ENCODE results near the gene GNAZ. TPM values are rescaled to one million over a fixed set of nuclear protein-coding genes. Genes with fewer than 3 reads are reported as not detected.

Gene GNAZ
- polyA plus RNA-seq, 1 donor from 2014 or later = 52.0 TPM

- H3K27me3 ChIP-seq (ENCODE audit: insufficient read depth, low read depth, low read length) = no peaks in the 10 kb centered on the region
- no peak overlapping the region for H3K4me2 ChIP-seq (ENCODE audit: low read length)
- H3K9me3 ChIP-seq (ENCODE audit: low read length) = no peaks in the 10 kb centered on the region
- no peak overlapping the region for H3K4me3 ChIP-seq (ENCODE audit: low read length)
- no peaks in the 10 kb centered on the region for H3K79me2 ChIP-seq (replicated peaks; ENCODE audit: insufficient read depth, low read length)
- peak overlapping the region; percentile 12 for H3K9ac ChIP-seq (ENCODE audit: low read length)
- H2AFZ ChIP-seq (ENCODE audit: low read depth, low read length) = no peak overlapping the region
- no peaks in the 10 kb centered on the region for H3K36me3 ChIP-seq (ENCODE audit: insufficient read depth, low read length)
- H3F3A ChIP-seq (ENCODE audit: insufficient read depth, low read length, poor library complexity, severe bottlenecking) = no peaks in the 10 kb centered on the region
- TF ChIP-seq RAD21 (conservative IDR thresholded peaks at IDR 0.05) = peak; percentile 88
- TF ChIP-seq, protein P1, sequence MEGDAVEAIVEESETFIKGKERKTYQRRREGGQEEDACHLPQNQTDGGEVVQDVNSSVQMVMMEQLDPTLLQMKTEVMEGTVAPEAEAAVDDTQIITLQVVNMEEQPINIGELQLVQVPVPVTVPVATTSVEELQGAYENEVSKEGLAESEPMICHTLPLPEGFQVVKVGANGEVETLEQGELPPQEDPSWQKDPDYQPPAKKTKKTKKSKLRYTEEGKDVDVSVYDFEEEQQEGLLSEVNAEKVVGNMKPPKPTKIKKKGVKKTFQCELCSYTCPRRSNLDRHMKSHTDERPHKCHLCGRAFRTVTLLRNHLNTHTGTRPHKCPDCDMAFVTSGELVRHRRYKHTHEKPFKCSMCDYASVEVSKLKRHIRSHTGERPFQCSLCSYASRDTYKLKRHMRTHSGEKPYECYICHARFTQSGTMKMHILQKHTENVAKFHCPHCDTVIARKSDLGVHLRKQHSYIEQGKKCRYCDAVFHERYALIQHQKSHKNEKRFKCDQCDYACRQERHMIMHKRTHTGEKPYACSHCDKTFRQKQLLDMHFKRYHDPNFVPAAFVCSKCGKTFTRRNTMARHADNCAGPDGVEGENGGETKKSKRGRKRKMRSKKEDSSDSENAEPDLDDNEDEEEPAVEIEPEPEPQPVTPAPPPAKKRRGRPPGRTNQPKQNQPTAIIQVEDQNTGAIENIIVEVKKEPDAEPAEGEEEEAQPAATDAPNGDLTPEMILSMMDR (IDR thresholded peaks at IDR 0.05; ENCODE audit: poor library complexity, severe bottlenecking) = peak; percentile 84
- TF ChIP-seq REST (IDR thresholded peaks at IDR 0.05; ENCODE audit: borderline replicate concordance) = no peak
- TF ChIP-seq EP300 (conservative IDR thresholded peaks at IDR 0.05; ENCODE audit: poor library complexity, severe bottlenecking) = no peak
- TF ChIP-seq MXI1 (conservative IDR thresholded peaks at IDR 0.05; ENCODE audit: poor library complexity, severe bottlenecking) = no peak
- TF ChIP-seq SMC3 (conservative IDR thresholded peaks at IDR 0.05; ENCODE audit: poor library complexity) = peak; percentile 83
- no peak overlapping the region for H3K27ac ChIP-seq (ENCODE audit: low read length)
- no peaks in the 10 kb centered on the region for H3K9me2 ChIP-seq (ENCODE audit: insufficient read depth, low read length)
- H4K20me1 ChIP-seq (ENCODE audit: insufficient read depth) = no peaks in the 10 kb centered on the region
Observed at GRCh38 chr22:23128269-23129108, 58.2 kb downstream of the GNAZ start.

GRCh38 chr22:23129149-23129548, 58.8 kb downstream of the GNAZ start:
- Histone ChIP-seq H3F3A (ENCODE audit: insufficient read depth, low read length, poor library complexity, severe bottlenecking) (no peaks in the 10 kb centered on the region), H2AFZ (ENCODE audit: low read depth, low read length) (no peak overlapping the region), H3K4me2 (ENCODE audit: low read length) (no peak overlapping the region), H3K36me3 (ENCODE audit: insufficient read depth, low read length) (no peaks in the 10 kb centered on the region), H3K9me2 (ENCODE audit: insufficient read depth, low read length) (no peaks in the 10 kb centered on the region), H4K20me1 (ENCODE audit: insufficient read depth) (no peaks in the 10 kb centered on the region), H3K27ac (ENCODE audit: low read length) (no peak overlapping the region), H3K9me3 (ENCODE audit: low read length) (no peaks in the 10 kb centered on the region), H3K27me3 (ENCODE audit: insufficient read depth, low read depth, low read length) (no peaks in the 10 kb centered on the region), H3K4me3 (ENCODE audit: low read length) (no peak overlapping the region), H3K9ac (ENCODE audit: low read length) (no peak overlapping the region), H3K79me2 (replicated peaks; ENCODE audit: insufficient read depth, low read length) (no peaks in the 10 kb centered on the region)
- TF ChIP-seq SMC3 (conservative IDR thresholded peaks at IDR 0.05; ENCODE audit: poor library complexity) = no peak
- no peak for TF ChIP-seq EZH2 (IDR thresholded peaks at IDR 0.05; ENCODE audit: borderline replicate concordance, insufficient read depth, low read length, poor library complexity, severe bottlenecking)
